Amygdala (tissue), 56 donors: ENCODE data around the gene RBM39.
A peak's percentile ranks its signal among the peaks of the same experiment; 100 is the strongest.
"Not testable (repeated sequence)": the region's sequence is repeated elsewhere in the genome, so short reads cannot be mapped to it uniquely, and the experiment has no call there.

Experiments used
- DNase-seq, 56 donors: peaks; one replicate each; lab custom pipeline; 2025; lab: John Stamatoyannopoulos, UW

Gene RBM39

GRCh38 chr20:35710884-35711587 is 31.0 kb downstream of the RBM39 start:
- no peak for DNase-seq

GRCh38 chr20:35710039-35710438 is 32.0 kb downstream of the RBM39 start:
- no peak for DNase-seq

GRCh38 chr20:35709259-35709658 is 32.8 kb downstream of the RBM39 start:
- DNase-seq: no peak

GRCh38 chr20:35708502-35708901 is 33.6 kb downstream of the RBM39 start:
- no peak for DNase-seq

GRCh38 chr20:35706591-35707529 is 35.2 kb downstream of the RBM39 start:
- DNase-seq: not testable (repeated sequence)

- not testable (repeated sequence) for DNase-seq
Measured at GRCh38 chr20:35705894-35706293, 36.2 kb downstream of the RBM39 start.

GRCh38 chr20:35704514-35705261 is 37.4 kb downstream of the RBM39 start:
- no peak for DNase-seq

- DNase-seq: no peak
Measured at GRCh38 chr20:35702824-35703695, 39.0 kb downstream of the RBM39 start.

- DNase-seq: no peak
Measured at GRCh38 chr20:35702051-35702823, 39.8 kb downstream of the RBM39 start.

- no peak for DNase-seq
Measured at GRCh38 chr20:35700625-35701148, 41.4 kb downstream of the RBM39 start.

- DNase-seq: no peak
Measured at GRCh38 chr20:35699957-35700624, 42.0 kb downstream of the RBM39 start.

GRCh38 chr20:35699127-35699956 is 42.7 kb downstream of the RBM39 start, which contains the start of the genes NFS1 and ROMO1:
Gene NFS1 (minus strand): TSS chr20:35699352. CDS start chr20:35699288, 64 bp downstream.
Gene ROMO1 (plus strand): TSS chr20:35699405. CDS start chr20:35699633, 228 bp downstream.
- DNase-seq: peak; percentile 18 to 90 (median 73)

GRCh38 chr20:35698298-35699126 is 43.5 kb downstream of the RBM39 start:
- peak in 2 of 56 donors; percentile 4 to 62 for DNase-seq

- DNase-seq: no peak
Measured at GRCh38 chr20:35697696-35698297, 44.3 kb downstream of the RBM39 start.

- no peak for DNase-seq
Measured at GRCh38 chr20:35695978-35696377, 46.1 kb downstream of the RBM39 start.

- no peak for DNase-seq
Measured at GRCh38 chr20:35695245-35695749, 46.8 kb downstream of the RBM39 start.
